Neural cell (in vitro differentiated cells): Measurements from ENCODE around the gene LRRC2. TPM values are rescaled to one million over a fixed set of nuclear protein-coding genes. Genes with fewer than 3 reads are reported as not detected.

Experiments
- H2AFZ ChIP-seq: fragments of 200-600, 300-800 bp; sonication (generic), shearing (Covaris generic); 2 replicates; pipeline ENCODE4 v1.6.0; 2014; ENCODE audit warnings: low read depth, mild to moderate bottlenecking, antibody characterized with exemption, low read length, moderate library complexity
- H3F3A ChIP-seq: fragments of 200-600 bp; shearing (Covaris generic); 2 replicates; pipeline ENCODE4 v1.6.1; 2016; ENCODE audit warnings: mild to moderate bottlenecking, moderate library complexity, mixed read lengths, antibody characterized with exemption, low read length; ENCODE audit not compliant: insufficient read depth, poor library complexity, severe bottlenecking
- H3K27ac ChIP-seq: fragments of 200-600, 300-800 bp; sonication (generic), shearing (Covaris generic); 2 replicates; pipeline ENCODE4 v1.5.1; 2014; ENCODE audit warnings: mild to moderate bottlenecking, low read length, moderate library complexity
- H3K27me3 ChIP-seq: fragments of 300-800, 200-600 bp; sonication (generic), shearing (Covaris generic); 2 replicates; pipeline ENCODE4 v1.6.0; 2014; ENCODE audit warnings: mild to moderate bottlenecking, low read depth, low read length, moderate library complexity; ENCODE audit not compliant: insufficient read depth
- H3K36me3 ChIP-seq: fragments of 300-800, 200-600 bp; sonication (generic), shearing (Covaris generic); 2 replicates; pipeline ENCODE4 v1.5.1; 2014; ENCODE audit warnings: mild to moderate bottlenecking, antibody characterized with exemption, low read length, moderate library complexity; ENCODE audit not compliant: insufficient read depth
- H3K4me2 ChIP-seq: fragments of 300-800, 200-600 bp; sonication (generic), shearing (Covaris generic); 2 replicates; pipeline ENCODE4 v1.6.0; 2014; ENCODE audit warnings: mild to moderate bottlenecking, low read length
- H3K4me3 ChIP-seq: fragments of 300-800, 200-600 bp; sonication (generic), shearing (Covaris generic); 2 replicates; pipeline ENCODE4 v1.5.1; 2014; ENCODE audit warnings: mild to moderate bottlenecking, low read length, moderate library complexity
- H3K79me2 ChIP-seq: fragments of 200-600 bp; shearing (Covaris generic); replicated peaks from 2 replicates; pipeline ENCODE4 v1.6.0; 2014; ENCODE audit warnings: mild to moderate bottlenecking, low read length, moderate library complexity; ENCODE audit not compliant: insufficient read depth
- H3K9ac ChIP-seq: fragments of 300-800, 200-600 bp; sonication (generic), shearing (Covaris generic); 2 replicates; pipeline ENCODE4 v1.6.1; 2016; ENCODE audit warnings: mild to moderate bottlenecking, low read length, mixed read lengths
- H3K9me2 ChIP-seq: fragments of 200-600 bp; shearing (Covaris generic); 2 replicates; pipeline ENCODE4 v1.6.1; 2016; ENCODE audit warnings: mild to moderate bottlenecking, low read length, mixed read lengths; ENCODE audit not compliant: insufficient read depth
- H3K9me3 ChIP-seq: fragments of 200-600, 300-800 bp; sonication (generic), shearing (Covaris generic); 2 replicates; pipeline ENCODE4 v1.6.1; 2016; ENCODE audit warnings: mild to moderate bottlenecking, mixed run types, low read length, moderate library complexity, mixed read lengths
- H4K20me1 ChIP-seq: fragments of 200-600 bp; shearing (Covaris generic); 2 replicates; pipeline ENCODE4 v1.6.1; 2016; ENCODE audit warnings: mild to moderate bottlenecking, mixed run types; ENCODE audit not compliant: insufficient read depth
- CTCF ChIP-seq: fragments of 450-650 bp; IDR thresholded peaks from 2 replicates; pipeline ENCODE4 v1.5.1; 2014; ENCODE audit warnings: antibody characterized with exemption, mild to moderate bottlenecking, moderate library complexity; ENCODE audit not compliant: poor library complexity, severe bottlenecking
- EP300 ChIP-seq: fragments of 450-650 bp; conservative IDR thresholded peaks from 2 replicates; pipeline ENCODE4 v1.6.1; 2014; ENCODE audit warnings: antibody characterized with exemption, mild to moderate bottlenecking, moderate library complexity; ENCODE audit not compliant: poor library complexity, severe bottlenecking
- EZH2 ChIP-seq: fragments of 200-600, 300-800 bp; shearing (Covaris generic), sonication (generic); IDR thresholded peaks from 2 replicates; pipeline ENCODE4 v1.6.1; 2014; ENCODE audit warnings: antibody characterized with exemption, low read length, borderline replicate concordance, mild to moderate bottlenecking; ENCODE audit not compliant: insufficient read depth, poor library complexity, severe bottlenecking
- MXI1 ChIP-seq: fragments of 450-650 bp; conservative IDR thresholded peaks from 2 replicates; pipeline ENCODE4 v1.6.1; 2014; ENCODE audit warnings: antibody characterized with exemption, mild to moderate bottlenecking; ENCODE audit not compliant: poor library complexity, severe bottlenecking
- POLR2AphosphoS5 ChIP-seq: IDR thresholded peaks from 2 replicates; pipeline ENCODE4 v1.6.1; 2012
- RAD21 ChIP-seq: fragments of 450-650 bp; conservative IDR thresholded peaks from 2 replicates; pipeline ENCODE4 v1.6.1; 2014; ENCODE audit warnings: antibody characterized with exemption, mild to moderate bottlenecking, moderate library complexity
- REST ChIP-seq: IDR thresholded peaks from 2 replicates; pipeline ENCODE4 v1.6.1; 2012; ENCODE audit warnings: borderline replicate concordance
- SMC3 ChIP-seq: fragments of 450-650 bp; conservative IDR thresholded peaks from 2 replicates; pipeline ENCODE4 v1.6.1; 2014; ENCODE audit warnings: antibody characterized with exemption, mild to moderate bottlenecking, moderate library complexity; ENCODE audit not compliant: poor library complexity
- TAF1 ChIP-seq: IDR thresholded peaks from 2 replicates; pipeline ENCODE4 v1.6.1; 2012; ENCODE audit warnings: low read depth
- polyA plus RNA-seq: library from polyadenylated mRNA; depleted of rRNA; stranded (reverse); fragments of >200 nt; gene quantifications from 2 replicates; pipeline ENCODE4 v1.2.3, GENCODE V29; 2014

LRRC2 gene
- polyA plus RNA-seq, 1 donor from 2014 or later = not detected

- TF ChIP-seq SMC3 (no peak), EZH2 (no peak), EP300 (no peak), MXI1 (no peak), RAD21 (no peak), TAF1 (no peak), REST (no peak), CTCF (no peak), POLR2AphosphoS5 (no peak)
- Histone ChIP-seq H4K20me1 (no peaks in the 10 kb centered on the region), H2AFZ (no peak overlapping the region), H3K79me2 (no peaks in the 10 kb centered on the region), H3F3A (no peaks in the 10 kb centered on the region), H3K4me2 (no peak overlapping the region), H3K27me3 (no peaks in the 10 kb centered on the region), H3K27ac (no peak overlapping the region), H3K36me3 (no peaks in the 10 kb centered on the region), H3K4me3 (no peak overlapping the region), H3K9me3 (no peaks in the 10 kb centered on the region), H3K9me2 (no peaks in the 10 kb centered on the region), H3K9ac (no peak overlapping the region)
Measured at GRCh38 chr3:46508850-46509591, 57.1 kb downstream of the LRRC2 start.

- Histone ChIP-seq H3K9me2 (no peaks in the 10 kb centered on the region), H4K20me1 (no peaks in the 10 kb centered on the region), H3K9me3 (no peaks in the 10 kb centered on the region), H3K9ac (no peak overlapping the region), H3K27me3 (no peaks in the 10 kb centered on the region), H3F3A (no peaks in the 10 kb centered on the region), H2AFZ (no peak overlapping the region), H3K4me3 (no peak overlapping the region), H3K36me3 (no peaks in the 10 kb centered on the region), H3K79me2 (no peaks in the 10 kb centered on the region), H3K27ac (no peak overlapping the region), H3K4me2 (no peak overlapping the region)
- TF ChIP-seq CTCF (no peak), POLR2AphosphoS5 (no peak), TAF1 (no peak), RAD21 (no peak), SMC3 (no peak)
Measured at GRCh38 chr3:46506526-46506925, 59.6 kb downstream of the LRRC2 start.
